Transverse colon (tissue), 4 donors: ENCODE results near the gene LAPTM5.

Source experiments
- CTCF ChIP-seq, 5 experiments: fragments of 200-600 bp in 3 of 5; fragments of 450-650 bp in 2 of 5; sonication (generic) in 3 of 5; IDR thresholded peaks; 1 replicate in 2 of 5; 2 replicates in 3 of 5; pipeline ENCODE4 v1.5.1; 2016 to 2017; ENCODE audit warnings: antibody characterized with exemption in 5 of 5, inconsistent platforms in 3 of 5, mild to moderate bottlenecking in 2 of 5, moderate library complexity in 1 of 5
- EP300 ChIP-seq: sonication (generic); formaldehyde crosslinking; IDR thresholded peaks from one replicate; pipeline ENCODE4 v1.6.1; 2017; ENCODE audit warnings: antibody characterized with exemption, low read depth
- POLR2A ChIP-seq: fragments of 450-650 bp; IDR thresholded peaks from one replicate; pipeline ENCODE4 v1.6.1; 2016; ENCODE audit warnings: antibody characterized with exemption, mild to moderate bottlenecking, moderate library complexity
- POLR2AphosphoS5 ChIP-seq, 3 donors: sonication (generic); formaldehyde crosslinking; IDR thresholded peaks; one replicate each; pipeline ENCODE4 v1.6.1; 2016; ENCODE audit warnings: antibody characterized with exemption in 3 of 3

- no peak for TF ChIP-seq POLR2A
- TF ChIP-seq CTCF (IDR thresholded peaks at IDR 0.05): no peak
- no peak for TF ChIP-seq POLR2AphosphoS5 (IDR thresholded peaks at IDR 0.05)
- no peak for TF ChIP-seq EP300
Observed at GRCh38 chr1:30713311-30713710, 44.3 kb downstream of the LAPTM5 start.
